Measurements from ENCODE around the gene SACM1L.

GRCh38 chr3:45677841-45678240 is 11.4 kb upstream of the SACM1L start:
- TF ChIP-seq HNRNPL (IDR thresholded peaks at IDR 0.05; ENCODE audit: low read depth, low read length) (no peak), ZMAT3 (CRISPR knock-in tag; conservative IDR thresholded peaks at IDR 0.05) (no peak), GPBP1L1 (CRISPR knock-in tag; IDR thresholded peaks at IDR 0.05) (no peak), FOXA3 (CRISPR knock-in tag; IDR thresholded peaks at IDR 0.05) (no peak), ZNF619 (CRISPR knock-in tag; IDR thresholded peaks at IDR 0.05) (no peak), ZFP36L1 (CRISPR knock-in tag; IDR thresholded peaks at IDR 0.05) (no peak), CTCF (CRISPR knock-in tag; IDR thresholded peaks at IDR 0.05) (no peak), ZNF530 (CRISPR knock-in tag; IDR thresholded peaks at IDR 0.05; ENCODE audit: low read depth) (no peak), POLR2A (IDR thresholded peaks at IDR 0.05; ENCODE audit: insufficient read depth in 1 of 2, low read depth in 2 of 2, low read length in 2 of 2) (no peak), MYC (CRISPR knock-in tag; IDR thresholded peaks at IDR 0.05; ENCODE audit: borderline replicate concordance) (no peak)
